MM.1S (cell line): Measurements from ENCODE around the gene CRB1.

Source experiments
- DNase-seq: peaks from one replicate; pipeline ENCODE4 v3.0.0-alpha.2; 2015
- H2AFZ ChIP-seq: fragments of 300-600 bp; sonication (generic); 2 replicates; pipeline ENCODE4 v1.6.0; 2016; ENCODE audit warnings: antibody characterized with exemption, low read length
- H3F3A ChIP-seq: fragments of 300-600 bp; sonication (generic); 2 replicates; pipeline ENCODE4 v1.6.1; 2016; ENCODE audit warnings: mild to moderate bottlenecking, antibody characterized with exemption, low read length, moderate library complexity, mixed read lengths; ENCODE audit not compliant: insufficient read depth
- H3K27ac ChIP-seq: fragments of 300-600 bp; sonication (generic); 2 replicates; pipeline ENCODE4 v1.5.1; 2016; ENCODE audit warnings: mild to moderate bottlenecking, low read length
- H3K27me3 ChIP-seq: fragments of 300-600 bp; sonication (generic); replicated peaks from 2 replicates; pipeline ENCODE4 v1.6.0; 2016; ENCODE audit warnings: low read length; ENCODE audit not compliant: insufficient read depth
- H3K36me3 ChIP-seq: fragments of 300-600 bp; sonication (generic); replicated peaks from 2 replicates; pipeline ENCODE4 v1.6.1; 2016; ENCODE audit warnings: mild to moderate bottlenecking, low read length, mixed read lengths; ENCODE audit not compliant: insufficient read depth
- H3K4me1 ChIP-seq: fragments of 300-600 bp; sonication (generic); 2 replicates; pipeline ENCODE4 v1.6.1; 2016; ENCODE audit warnings: low read length, mixed read lengths
- H3K4me2 ChIP-seq: fragments of 300-600 bp; sonication (generic); 2 replicates; pipeline ENCODE4 v1.6.0; 2016; ENCODE audit warnings: low read depth, low read length
- H3K4me3 ChIP-seq: fragments of 300-600 bp; sonication (generic); 2 replicates; pipeline ENCODE4 v1.5.1; 2016; ENCODE audit warnings: low read length, mixed read lengths
- H3K79me2 ChIP-seq: fragments of 300-600 bp; sonication (generic); 2 replicates; pipeline ENCODE4 v1.6.1; 2016; ENCODE audit warnings: mixed run types, low read length, mixed read lengths
- H3K9ac ChIP-seq: fragments of 300-600 bp; sonication (generic); 2 replicates; pipeline ENCODE4 v1.6.1; 2016; ENCODE audit warnings: low read length, mixed read lengths
- H3K9me2 ChIP-seq: fragments of 300-600 bp; sonication (generic); replicated peaks from 2 replicates; pipeline ENCODE4 v1.6.1; 2016; ENCODE audit warnings: mild to moderate bottlenecking, low read length, mixed read lengths; ENCODE audit not compliant: insufficient read depth
- H3K9me3 ChIP-seq: fragments of 300-600 bp; sonication (generic); replicated peaks from 2 replicates; pipeline ENCODE4 v1.6.1; 2016; ENCODE audit warnings: mild to moderate bottlenecking, low read length, mixed read lengths; ENCODE audit not compliant: insufficient read depth
- H4K20me1 ChIP-seq: fragments of 300-600 bp; sonication (generic); 2 replicates; pipeline ENCODE4 v1.6.1; 2016; ENCODE audit warnings: mild to moderate bottlenecking, low read length, moderate library complexity, mixed read lengths; ENCODE audit not compliant: insufficient read depth
- EZH2 ChIP-seq: fragments of 300-600 bp; sonication (generic); optimal IDR thresholded peaks from 2 replicates; pipeline ENCODE3; 2017; ENCODE audit warnings: low read depth, mild to moderate bottlenecking, antibody characterized with exemption, low read length, mixed read lengths
- EZH2phosphoT487 ChIP-seq: fragments of 300-600 bp; sonication (generic); IDR thresholded peaks from 2 replicates; pipeline ENCODE4 v1.6.1; 2018; ENCODE audit warnings: antibody characterized with exemption, low read length
- TF ChIP-seq, protein P1 (sequence below): fragments of 300-600 bp; sonication (generic); IDR thresholded peaks from 2 replicates; pipeline ENCODE4 v1.5.1; 2016; ENCODE audit warnings: antibody characterized with exemption, low read length, mixed read lengths

Gene CRB1

DNA sequence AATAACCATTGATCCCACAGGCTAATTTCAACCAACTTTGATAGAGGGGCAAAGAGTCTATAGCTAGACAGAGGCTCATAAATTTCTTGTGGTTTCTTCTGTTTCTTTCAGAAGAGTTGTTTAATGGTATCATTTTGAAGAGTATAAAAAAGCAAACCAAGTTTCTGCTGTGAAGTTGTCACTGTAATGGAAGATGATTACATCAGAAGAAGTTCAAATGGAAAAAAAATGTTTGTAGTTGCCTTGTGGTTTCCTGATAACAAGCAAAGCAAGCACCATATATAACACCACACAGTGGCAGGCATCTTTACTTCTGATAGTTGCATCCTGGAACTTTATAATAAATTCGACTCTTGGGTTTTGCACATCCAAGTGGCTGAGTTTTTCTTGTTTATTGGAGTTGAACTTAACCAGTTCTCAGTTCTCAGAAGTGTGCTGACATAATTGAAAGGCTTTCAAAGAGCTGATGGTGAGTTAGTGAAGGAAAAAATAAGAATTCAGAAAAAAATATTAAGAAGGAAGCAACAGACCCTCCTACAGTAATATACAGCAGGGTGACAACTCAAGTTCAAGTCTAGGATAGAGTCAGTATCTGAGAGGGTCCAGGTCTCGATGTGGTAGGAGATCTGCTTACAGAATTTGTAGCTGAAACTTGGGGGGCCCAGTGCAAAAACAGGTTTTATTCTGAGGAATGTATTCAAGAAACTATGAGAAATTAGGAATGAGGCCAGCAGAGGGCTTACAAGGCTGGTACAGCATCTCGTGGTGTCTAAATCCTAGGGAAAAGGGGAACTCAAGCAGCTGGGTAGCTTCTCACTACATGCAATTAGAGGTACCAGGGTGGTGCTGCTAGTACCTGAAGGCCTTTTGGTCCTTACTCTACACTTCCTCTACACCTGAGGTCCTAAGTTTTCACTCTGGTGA lies 123.5 kb downstream of the CRB1 start:
- Histone ChIP-seq H3K27ac (no peak overlapping the region), H3K4me2 (no peak overlapping the region), H3K36me3 (no peaks in the 10 kb centered on the region), H4K20me1 (no peaks in the 10 kb centered on the region), H3K4me3 (no peak overlapping the region), H3K9ac (no peak overlapping the region), H3K27me3 (no peaks in the 10 kb centered on the region), H3K4me1 (0 out of 2 replicates have a peak, but pooled peaks cover 8% of the 10 kb centered on the region), H2AFZ (no peak overlapping the region), H3K9me3 (no peaks in the 10 kb centered on the region), H3K9me2 (no peaks in the 10 kb centered on the region), H3K79me2 (no peaks in the 10 kb centered on the region), H3F3A (no peaks in the 10 kb centered on the region)
- TF ChIP-seq EZH2phosphoT487 (no peak), EZH2 (no peak)
- TF ChIP-seq, protein P1, sequence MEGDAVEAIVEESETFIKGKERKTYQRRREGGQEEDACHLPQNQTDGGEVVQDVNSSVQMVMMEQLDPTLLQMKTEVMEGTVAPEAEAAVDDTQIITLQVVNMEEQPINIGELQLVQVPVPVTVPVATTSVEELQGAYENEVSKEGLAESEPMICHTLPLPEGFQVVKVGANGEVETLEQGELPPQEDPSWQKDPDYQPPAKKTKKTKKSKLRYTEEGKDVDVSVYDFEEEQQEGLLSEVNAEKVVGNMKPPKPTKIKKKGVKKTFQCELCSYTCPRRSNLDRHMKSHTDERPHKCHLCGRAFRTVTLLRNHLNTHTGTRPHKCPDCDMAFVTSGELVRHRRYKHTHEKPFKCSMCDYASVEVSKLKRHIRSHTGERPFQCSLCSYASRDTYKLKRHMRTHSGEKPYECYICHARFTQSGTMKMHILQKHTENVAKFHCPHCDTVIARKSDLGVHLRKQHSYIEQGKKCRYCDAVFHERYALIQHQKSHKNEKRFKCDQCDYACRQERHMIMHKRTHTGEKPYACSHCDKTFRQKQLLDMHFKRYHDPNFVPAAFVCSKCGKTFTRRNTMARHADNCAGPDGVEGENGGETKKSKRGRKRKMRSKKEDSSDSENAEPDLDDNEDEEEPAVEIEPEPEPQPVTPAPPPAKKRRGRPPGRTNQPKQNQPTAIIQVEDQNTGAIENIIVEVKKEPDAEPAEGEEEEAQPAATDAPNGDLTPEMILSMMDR: no peak; the same call in 1 of the 2 replicates
- no peak for DNase-seq

DNA sequence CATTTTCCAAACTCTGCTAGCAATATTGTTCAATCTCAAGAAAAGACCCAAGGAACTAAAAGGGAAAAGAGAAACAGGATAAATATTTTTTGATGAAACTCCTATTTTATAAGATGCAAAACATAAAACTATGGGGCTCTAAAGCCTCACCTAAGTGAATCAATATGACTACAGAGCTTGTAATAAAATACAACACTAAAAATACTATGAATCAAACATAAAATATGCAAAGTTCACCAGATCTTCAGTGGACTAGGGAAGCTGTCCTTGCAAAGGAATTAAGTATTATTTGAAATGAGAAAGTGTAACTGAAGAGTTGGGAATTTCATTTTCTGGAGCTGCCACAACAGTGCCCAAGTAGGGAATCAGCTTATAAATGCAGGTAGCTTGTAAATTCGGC lies 124.5 kb downstream of the CRB1 start:
- Histone ChIP-seq H4K20me1 (no peaks in the 10 kb centered on the region), H3K79me2 (no peaks in the 10 kb centered on the region), H3F3A (no peaks in the 10 kb centered on the region), H3K4me2 (no peak overlapping the region), H3K9ac (no peak overlapping the region), H3K4me3 (no peak overlapping the region), H3K4me1 (0 out of 2 replicates have a peak, but pooled peaks cover 8% of the 10 kb centered on the region), H3K9me2 (no peaks in the 10 kb centered on the region), H3K27ac (no peak overlapping the region), H3K36me3 (no peaks in the 10 kb centered on the region), H3K9me3 (no peaks in the 10 kb centered on the region), H2AFZ (no peak overlapping the region), H3K27me3 (no peaks in the 10 kb centered on the region)
- TF ChIP-seq, protein P1: no peak
- TF ChIP-seq EZH2phosphoT487 (no peak), EZH2 (no peak)
- DNase-seq: no peak

DNA sequence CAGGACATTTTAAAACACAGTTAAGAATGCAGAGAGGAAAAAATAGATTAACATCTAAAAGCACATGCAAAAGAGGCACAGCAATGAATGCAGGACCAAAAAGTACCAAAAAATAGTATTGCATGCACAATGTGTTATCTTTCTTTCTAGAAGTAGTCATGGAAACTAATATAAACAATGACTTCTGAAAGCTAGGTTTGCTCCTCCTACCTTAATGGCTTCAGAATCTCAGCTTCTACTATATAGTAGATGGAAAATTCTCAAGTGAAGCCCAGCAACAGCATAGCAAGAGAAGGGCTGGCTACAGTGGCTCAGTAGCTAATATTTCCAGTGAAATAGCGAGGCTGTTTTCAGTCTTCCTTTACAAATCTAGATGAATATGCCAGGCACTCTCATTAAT lies 125.1 kb downstream of the CRB1 start:
- Histone ChIP-seq H4K20me1 (no peaks in the 10 kb centered on the region), H3F3A (no peaks in the 10 kb centered on the region), H3K9ac (no peak overlapping the region), H3K4me2 (no peak overlapping the region), H3K4me1 (0 out of 2 replicates have a peak, but pooled peaks cover 8% of the 10 kb centered on the region), H3K9me2 (no peaks in the 10 kb centered on the region), H3K79me2 (no peaks in the 10 kb centered on the region), H3K27me3 (no peaks in the 10 kb centered on the region), H3K4me3 (no peak overlapping the region), H2AFZ (no peak overlapping the region), H3K9me3 (no peaks in the 10 kb centered on the region), H3K36me3 (no peaks in the 10 kb centered on the region), H3K27ac (no peak overlapping the region)
- TF ChIP-seq EZH2 (no peak), EZH2phosphoT487 (no peak)
- TF ChIP-seq, protein P1: no peak
- no peak for DNase-seq
